OCI-LY1 (cell line): Measurements from ENCODE around the gene DCDC2.

Experiments
- H2AFZ ChIP-seq: fragments of 200-600 bp; sonication (generic), shearing (Covaris generic); 2 replicates; pipeline ENCODE4 v1.6.0; 2014; ENCODE audit warnings: antibody characterized with exemption, mild to moderate bottlenecking, low read length
- H3F3A ChIP-seq: fragments of 200-600 bp; sonication (generic), shearing (Covaris generic); 2 replicates; pipeline ENCODE4 v1.6.0; 2014; ENCODE audit warnings: mild to moderate bottlenecking, antibody characterized with exemption, low read length, moderate library complexity; ENCODE audit not compliant: insufficient read depth
- H3K27ac ChIP-seq: fragments of 200-600 bp; sonication (generic); 2 replicates; pipeline ENCODE4 v1.5.1; 2014; ENCODE audit warnings: low read length, mixed run types, mild to moderate bottlenecking, low read depth; ENCODE audit not compliant: poor library complexity, severe bottlenecking
- H3K27me3 ChIP-seq: fragments of 200-600 bp; sonication (generic); 2 replicates; pipeline ENCODE4 v1.6.0; 2014; ENCODE audit warnings: antibody characterized with exemption, mild to moderate bottlenecking, low read length, moderate library complexity; ENCODE audit not compliant: insufficient read depth
- H3K36me3 ChIP-seq: fragments of 200-600 bp; sonication (generic); 2 replicates; pipeline ENCODE4 v1.6.1; 2014; ENCODE audit warnings: mild to moderate bottlenecking, antibody characterized with exemption, low read length, moderate library complexity, mixed read lengths; ENCODE audit not compliant: insufficient read depth
- H3K4me1 ChIP-seq: fragments of 200-600 bp; sonication (generic); 2 replicates; pipeline ENCODE4 v1.5.1; 2014; ENCODE audit warnings: mild to moderate bottlenecking, low read length, moderate library complexity; ENCODE audit not compliant: insufficient read depth, severe bottlenecking
- H3K4me2 ChIP-seq: fragments of 200-600 bp; sonication (generic), shearing (Covaris generic); 2 replicates; pipeline ENCODE4 v1.6.1; 2014; ENCODE audit warnings: low read length
- H3K4me3 ChIP-seq: fragments of 200-600 bp; sonication (generic); 2 replicates; pipeline ENCODE4 v1.5.1; 2014; ENCODE audit warnings: low read length, low read depth, mild to moderate bottlenecking, mixed read lengths; ENCODE audit not compliant: poor library complexity, severe bottlenecking
- H3K79me2 ChIP-seq: fragments of 200-600 bp; shearing (Covaris generic); 2 replicates; pipeline ENCODE4 v1.6.1; 2016; ENCODE audit warnings: mixed run types, low read length, mixed read lengths; ENCODE audit not compliant: insufficient read depth
- H3K9ac ChIP-seq: fragments of 200-600 bp; sonication (generic), shearing (Covaris generic); 2 replicates; pipeline ENCODE4 v1.6.1; 2014; ENCODE audit warnings: mild to moderate bottlenecking, low read length, mixed read lengths
- H3K9me2 ChIP-seq: fragments of 200-600 bp; sonication (generic), shearing (Covaris generic); 2 replicates; pipeline ENCODE4 v1.6.1; 2014; ENCODE audit warnings: low read depth, mild to moderate bottlenecking, low read length, mixed read lengths
- H3K9me3 ChIP-seq: fragments of 200-600 bp; shearing (Covaris generic); 2 replicates; pipeline ENCODE4 v1.6.1; 2014; ENCODE audit warnings: low read length, mixed read lengths
- H4K20me1 ChIP-seq: fragments of 200-600 bp; sonication (generic), shearing (Covaris generic); 2 replicates; pipeline ENCODE4 v1.6.0; 2016; ENCODE audit warnings: mild to moderate bottlenecking, low read length; ENCODE audit not compliant: insufficient read depth
- EZH2 ChIP-seq: fragments of 200-600 bp; sonication (generic), shearing (Covaris generic); IDR thresholded peaks from 2 replicates; pipeline ENCODE4 v1.8.0; 2017; ENCODE audit warnings: borderline replicate concordance, mixed run types, mild to moderate bottlenecking, antibody characterized with exemption, low read length, moderate library complexity, mixed read lengths
- TF ChIP-seq, protein P1 (sequence below): fragments of 200-600 bp; sonication (generic), shearing (Covaris generic); IDR thresholded peaks from 2 replicates; pipeline ENCODE4 v1.5.1; 2017; ENCODE audit warnings: mild to moderate bottlenecking, antibody characterized with exemption, low read length, moderate library complexity, mixed read lengths

DCDC2 gene

DNA sequence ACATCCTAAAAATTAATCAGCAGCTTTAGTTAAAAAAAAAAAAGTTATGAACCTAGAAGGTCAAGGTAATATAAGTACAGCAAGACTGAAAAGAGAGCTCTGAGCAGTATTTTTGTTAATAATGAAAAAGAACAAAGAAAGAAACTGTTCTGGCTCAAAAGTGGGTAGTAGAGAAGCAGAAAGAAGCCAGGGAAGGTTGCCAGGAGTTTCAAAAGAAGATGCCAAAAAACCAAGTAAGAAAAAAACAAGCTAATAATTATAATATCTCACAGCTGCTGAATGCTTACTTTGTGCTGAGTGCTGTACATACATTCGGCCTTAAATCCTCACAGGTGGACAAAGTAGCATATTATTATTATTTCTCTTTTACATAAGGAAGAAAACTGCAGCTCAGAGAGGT is 200.0 kb downstream of the DCDC2 start:
- Histone ChIP-seq H3K4me1 (no peaks in the 10 kb centered on the region), H3K27ac (no peak overlapping the region), H3K9ac (no peak overlapping the region), H3F3A (no peaks in the 10 kb centered on the region), H2AFZ (no peak overlapping the region), H4K20me1 (no peaks in the 10 kb centered on the region), H3K79me2 (no peaks in the 10 kb centered on the region), H3K9me3 (no peaks in the 10 kb centered on the region), H3K27me3 (no peaks in the 10 kb centered on the region), H3K9me2 (no peaks in the 10 kb centered on the region), H3K36me3 (no peaks in the 10 kb centered on the region), H3K4me2 (no peak overlapping the region), H3K4me3 (no peak overlapping the region)
- TF ChIP-seq EZH2: no peak
- TF ChIP-seq, protein P1, sequence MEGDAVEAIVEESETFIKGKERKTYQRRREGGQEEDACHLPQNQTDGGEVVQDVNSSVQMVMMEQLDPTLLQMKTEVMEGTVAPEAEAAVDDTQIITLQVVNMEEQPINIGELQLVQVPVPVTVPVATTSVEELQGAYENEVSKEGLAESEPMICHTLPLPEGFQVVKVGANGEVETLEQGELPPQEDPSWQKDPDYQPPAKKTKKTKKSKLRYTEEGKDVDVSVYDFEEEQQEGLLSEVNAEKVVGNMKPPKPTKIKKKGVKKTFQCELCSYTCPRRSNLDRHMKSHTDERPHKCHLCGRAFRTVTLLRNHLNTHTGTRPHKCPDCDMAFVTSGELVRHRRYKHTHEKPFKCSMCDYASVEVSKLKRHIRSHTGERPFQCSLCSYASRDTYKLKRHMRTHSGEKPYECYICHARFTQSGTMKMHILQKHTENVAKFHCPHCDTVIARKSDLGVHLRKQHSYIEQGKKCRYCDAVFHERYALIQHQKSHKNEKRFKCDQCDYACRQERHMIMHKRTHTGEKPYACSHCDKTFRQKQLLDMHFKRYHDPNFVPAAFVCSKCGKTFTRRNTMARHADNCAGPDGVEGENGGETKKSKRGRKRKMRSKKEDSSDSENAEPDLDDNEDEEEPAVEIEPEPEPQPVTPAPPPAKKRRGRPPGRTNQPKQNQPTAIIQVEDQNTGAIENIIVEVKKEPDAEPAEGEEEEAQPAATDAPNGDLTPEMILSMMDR: no peak

DNA sequence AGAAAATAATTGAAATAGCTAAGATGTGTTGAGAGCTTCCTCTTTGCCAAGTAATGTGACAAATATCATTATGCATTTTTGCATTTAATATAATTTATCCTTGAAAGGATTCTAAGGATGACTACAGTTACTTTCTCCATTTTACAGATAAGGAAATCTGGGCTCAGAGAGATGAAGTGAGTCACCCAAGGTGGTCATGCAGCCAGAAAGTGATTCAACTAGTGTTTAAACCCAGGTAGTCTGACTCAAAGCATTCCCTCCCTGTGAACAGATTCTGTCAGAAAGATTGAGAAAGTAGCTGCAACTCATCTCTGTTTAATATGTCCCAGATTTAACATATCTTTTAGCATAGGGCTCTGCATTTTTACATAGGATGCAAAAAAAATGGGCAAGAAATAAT is 203.7 kb downstream of the DCDC2 start:
- Histone ChIP-seq H3F3A (no peaks in the 10 kb centered on the region), H2AFZ (no peak overlapping the region), H3K9me3 (no peaks in the 10 kb centered on the region), H3K4me1 (no peaks in the 10 kb centered on the region), H3K9ac (no peak overlapping the region), H3K79me2 (no peaks in the 10 kb centered on the region), H3K9me2 (no peaks in the 10 kb centered on the region), H3K27me3 (no peaks in the 10 kb centered on the region), H3K4me3 (no peak overlapping the region), H3K4me2 (no peak overlapping the region), H3K27ac (no peak overlapping the region), H4K20me1 (no peaks in the 10 kb centered on the region), H3K36me3 (no peaks in the 10 kb centered on the region)
- TF ChIP-seq, protein P1: no peak
- TF ChIP-seq EZH2: no peak

DNA sequence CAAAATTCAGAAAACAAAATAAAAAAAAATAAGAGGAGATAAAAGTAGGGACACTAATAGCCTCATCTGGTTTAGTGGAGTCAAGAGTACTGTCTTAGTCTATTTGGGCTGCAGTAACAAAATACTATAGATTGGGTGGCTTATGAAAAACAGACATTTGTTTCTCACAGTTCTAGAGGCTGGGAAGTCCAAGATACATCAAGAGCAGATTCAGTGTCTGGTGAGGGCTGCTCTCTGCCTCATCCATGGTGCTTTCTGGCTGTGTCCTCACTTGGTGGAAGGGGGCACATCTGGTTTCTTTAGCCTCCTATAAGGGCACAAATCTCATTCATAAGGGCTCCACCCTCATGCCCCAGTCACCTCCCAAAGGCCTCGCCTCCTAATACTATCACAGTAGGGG is 205.8 kb downstream of the DCDC2 start:
- Histone ChIP-seq H3K9me3 (no peaks in the 10 kb centered on the region), H3K27me3 (no peaks in the 10 kb centered on the region), H3K9ac (no peak overlapping the region), H3K36me3 (no peaks in the 10 kb centered on the region), H3K9me2 (no peaks in the 10 kb centered on the region), H3F3A (no peaks in the 10 kb centered on the region), H3K4me3 (no peak overlapping the region), H3K27ac (no peak overlapping the region), H3K79me2 (no peaks in the 10 kb centered on the region), H4K20me1 (no peaks in the 10 kb centered on the region), H3K4me1 (no peaks in the 10 kb centered on the region), H3K4me2 (no peak overlapping the region), H2AFZ (no peak overlapping the region)
- no peak for TF ChIP-seq EZH2
- TF ChIP-seq, protein P1: no peak
